SHP77 (cell line): ENCODE results near the gene SCN4B.
"Not testable (repeated sequence)": the region's sequence is repeated elsewhere in the genome, so short reads cannot be mapped to it uniquely, and the experiment has no call there.

Source experiments
- DNase-seq, 2 experiments: peaks; one replicate each; lab custom pipeline; 2025; lab: John Stamatoyannopoulos, UW

The SCN4B gene

GRCh38 chr11:118152552-118153471 is at the start of gene SCN4B:
Gene SCN4B, minus strand, starts transcription at chr11:118152823. Its CDS starts 150 bp downstream, at chr11:118152673.
- DNase-seq: no peak

- no peak for DNase-seq
Measured at GRCh38 chr11:118201966-118202365, 49.3 kb upstream of the SCN4B start.

- DNase-seq: no peak
Measured at GRCh38 chr11:118200901-118201680, 48.5 kb upstream of the SCN4B start.

- no peak for DNase-seq
Measured at GRCh38 chr11:118200497-118200896, 47.9 kb upstream of the SCN4B start.

GRCh38 chr11:118199135-118199534 is 46.5 kb upstream of the SCN4B start:
- no peak for DNase-seq

GRCh38 chr11:118198370-118198769 is 45.7 kb upstream of the SCN4B start:
- peak; percentile 8 to 45 for DNase-seq

GRCh38 chr11:118194835-118195627 is 42.4 kb upstream of the SCN4B start:
- no peak for DNase-seq

GRCh38 chr11:118193910-118194566 is 41.4 kb upstream of the SCN4B start:
- no peak for DNase-seq

- DNase-seq: not testable (repeated sequence)
Measured at GRCh38 chr11:118192817-118193216, 40.2 kb upstream of the SCN4B start.

GRCh38 chr11:118190942-118191506 is 38.4 kb upstream of the SCN4B start:
- not testable (repeated sequence) for DNase-seq

- DNase-seq: no peak
Measured at GRCh38 chr11:118186346-118187107, 33.9 kb upstream of the SCN4B start.

GRCh38 chr11:118184784-118185579 is 32.4 kb upstream of the SCN4B start:
- no peak for DNase-seq

- not testable (repeated sequence) for DNase-seq
Measured at GRCh38 chr11:118183691-118184090, 31.1 kb upstream of the SCN4B start.

- peak in 1 of 2 experiments; percentile 23 for DNase-seq
Measured at GRCh38 chr11:118180300-118180703, 27.7 kb upstream of the SCN4B start.

- no peak for DNase-seq
Measured at GRCh38 chr11:118176778-118177134, 24.1 kb upstream of the SCN4B start.

GRCh38 chr11:118175993-118176777 is 23.6 kb upstream of the SCN4B start, which contains the start of gene SCN2B:
Gene SCN2B, minus strand, starts transcription at chr11:118176639. Its CDS starts 208 bp downstream, at chr11:118176431.
- DNase-seq: no peak

GRCh38 chr11:118175031-118175992 is 22.7 kb upstream of the SCN4B start:
- no peak for DNase-seq
